Measurements from ENCODE around the gene SERTAD1. TPM values are rescaled to one million over a fixed set of nuclear protein-coding genes. Genes with fewer than 3 reads are reported as not detected.
"Not testable (repeated sequence)": the region's sequence is repeated elsewhere in the genome, so short reads cannot be mapped to it uniquely, and the experiment has no call there.

SERTAD1 gene
- total and polyA plus RNA-seq, 3 experiments from 2014 or later: 13.0 to 17.8 (median 15.9) TPM

GRCh38 chr19:40465557-40466218 is 39.9 kb upstream of the SERTAD1 start, which contains the start of gene BLVRB:
BLVRB (minus strand) TSS chr19:40465745; CDS start chr19:40465688, 57 bp downstream.
- Histone ChIP-seq H3K27ac (ENCODE audit: low read depth, low read length) (peak within 1 kb of the TSS; percentile 87), H3K27me3 (ENCODE audit: insufficient read depth, low read length, poor library complexity, severe bottlenecking) (peaks cover 3% of the 10 kb centered on the region), H3K4me1 (ENCODE audit: insufficient read depth, low read length) (peaks cover 22% of the 10 kb centered on the region), H3K36me3 (ENCODE audit: insufficient read depth, low read length) (no peaks in the 10 kb centered on the region), H3K4me3 (ENCODE audit: low read length) (peak within 1 kb of the TSS; percentile 84), H3K9me3 (ENCODE audit: low read length) (no peaks in the 10 kb centered on the region)
- Mint-ChIP-seq H3K36me3 (peaks cover 0 to 4% (median 1%) of the 10 kb centered on the region in 3 donors), H3K27ac (peak within 1 kb of the TSS; percentile 74 to 99 (median 96)), H3K27me3 (peaks cover 9 to 16% of the 10 kb centered on the region in 2 donors), H3K4me1 (peaks cover 23 to 32% (median 25%) of the 10 kb centered on the region in 3 donors), H3K9me3 (no peaks in the 10 kb centered on the region), H3K4me3 (peak within 1 kb of the TSS; percentile 69 to 94 (median 86))
- POLR2A ChIA-PET: interaction anchor here (0.5 to 3.8 kb wide), 12 partner anchors 23 to 333 kb away, joined by 3 to 27 read pairs (median 5); partner anchors contain the start of genes C19orf47, EGLN2, PLD3 and SERTAD1
- CTCF ChIA-PET: interaction anchor here (0.9 to 4.4 kb wide), 19 partner anchors 10 to 679 kb away, joined by 3 to 46 read pairs (median 4); no protein-coding TSS in a partner anchor
- peak; percentile 99 to 100 (median 99) for DNase-seq

GRCh38 chr19:40465025-40465556 is 39.3 kb upstream of the SERTAD1 start:
- Mint-ChIP-seq H3K27me3 (peaks cover 9 to 16% of the 10 kb centered on the region in 2 donors), H3K36me3 (peaks cover 0 to 4% (median 1%) of the 10 kb centered on the region in 3 donors), H3K9me3 (no peaks in the 10 kb centered on the region), H3K4me1 (peaks cover 23 to 32% (median 25%) of the 10 kb centered on the region in 3 donors), H3K27ac (peak overlapping the region; percentile 61 to 99 (median 96)), H3K4me3 (peak overlapping the region; percentile 69 to 94 (median 86))
- Histone ChIP-seq H3K9me3 (ENCODE audit: low read length) (no peaks in the 10 kb centered on the region), H3K36me3 (ENCODE audit: insufficient read depth, low read length) (no peaks in the 10 kb centered on the region), H3K27ac (ENCODE audit: low read depth, low read length) (peak overlapping the region; percentile 87), H3K4me3 (ENCODE audit: low read length) (peak overlapping the region; percentile 84), H3K27me3 (ENCODE audit: insufficient read depth, low read length, poor library complexity, severe bottlenecking) (peaks cover 3% of the 10 kb centered on the region), H3K4me1 (ENCODE audit: insufficient read depth, low read length) (peaks cover 22% of the 10 kb centered on the region)
- peak in 4 of 5 donors; percentile 14 to 64 (median 48) for DNase-seq
- ChIA-PET POLR2A (interaction anchor here (0.5 to 3.8 kb wide), 9 partner anchors 22 to 198 kb away, joined by 3 to 27 read pairs (median 6); partner anchors contain the start of genes C19orf47, PLD3, SERTAD1 and SERTAD3), CTCF (interaction anchor here (0.9 to 4.4 kb wide), 22 partner anchors 9 to 679 kb away, joined by 3 to 46 read pairs (median 4); no protein-coding TSS in a partner anchor)

GRCh38 chr19:40464059-40465024 is 38.5 kb upstream of the SERTAD1 start:
- Histone ChIP-seq H3K9me3 (ENCODE audit: low read length) (no peaks in the 10 kb centered on the region), H3K36me3 (ENCODE audit: insufficient read depth, low read length) (no peaks in the 10 kb centered on the region), H3K4me1 (ENCODE audit: insufficient read depth, low read length) (peaks cover 22% of the 10 kb centered on the region), H3K4me3 (ENCODE audit: low read length) (peak overlapping the region; percentile 84), H3K27me3 (ENCODE audit: insufficient read depth, low read length, poor library complexity, severe bottlenecking) (peaks cover 3% of the 10 kb centered on the region), H3K27ac (ENCODE audit: low read depth, low read length) (peak overlapping the region; percentile 87)
- Mint-ChIP-seq H3K9me3 (no peaks in the 10 kb centered on the region), H3K27ac (peak overlapping the region in 7 of 8 donors; percentile 74 to 99 (median 96)), H3K36me3 (peaks cover 0 to 4% (median 1%) of the 10 kb centered on the region in 3 donors), H3K4me1 (peaks cover 23 to 32% (median 25%) of the 10 kb centered on the region in 3 donors), H3K4me3 (peak overlapping the region in 6 of 7 donors; percentile 82 to 94 (median 87)), H3K27me3 (peaks cover 9 to 16% of the 10 kb centered on the region in 2 donors)
- DNase-seq: peak; percentile 41 to 76 (median 58)
- ChIA-PET POLR2A (interaction anchor here (1.1 to 3.8 kb wide), 4 partner anchors 22 to 116 kb away, joined by 3 to 27 read pairs (median 6); partner anchors contain the start of genes C19orf47, PLD3 and SERTAD3), CTCF (interaction anchor here (0.6 to 4.4 kb wide), 26 partner anchors 9 to 324 kb away, joined by 3 to 46 read pairs (median 4); partner anchors contain the start of gene SERTAD1)

GRCh38 chr19:40463587-40464037 is 37.8 kb upstream of the SERTAD1 start:
- DNase-seq: not testable (repeated sequence)

GRCh38 chr19:40461669-40462221 is 36.0 kb upstream of the SERTAD1 start:
- Histone ChIP-seq H3K27me3 (ENCODE audit: insufficient read depth, low read length, poor library complexity, severe bottlenecking) (no peaks in the 10 kb centered on the region), H3K4me3 (ENCODE audit: low read length) (no peak overlapping the region), H3K36me3 (ENCODE audit: insufficient read depth, low read length) (no peaks in the 10 kb centered on the region), H3K9me3 (ENCODE audit: low read length) (no peaks in the 10 kb centered on the region), H3K27ac (ENCODE audit: low read depth, low read length) (no peak overlapping the region), H3K4me1 (ENCODE audit: insufficient read depth, low read length) (peaks cover 22% of the 10 kb centered on the region)
- no peak for DNase-seq
- Mint-ChIP-seq H3K27ac (peak overlapping the region in 1 of 8 donors; percentile 64), H3K27me3 (peaks cover 6% of the 10 kb centered on the region in 2 donors), H3K9me3 (no peaks in the 10 kb centered on the region), H3K4me1 (peaks cover 22 to 25% (median 25%) of the 10 kb centered on the region in 3 donors), H3K4me3 (no peak overlapping the region), H3K36me3 (peaks cover 0 to 4% (median 3%) of the 10 kb centered on the region in 3 donors)
- ChIA-PET CTCF (interaction anchor here (1.6 kb wide), 1 partner anchor 173 kb away, joined by 3 read pairs; no protein-coding TSS in a partner anchor), POLR2A (no interaction called here)

More at GRCh38 chr19:40463587-40464037, 37.8 kb upstream of the SERTAD1 start:
- Mint-ChIP-seq H3K27me3 (peaks cover 9 to 16% of the 10 kb centered on the region in 2 donors), H3K4me1 (peaks cover 23 to 32% (median 25%) of the 10 kb centered on the region in 3 donors)
- not testable (repeated sequence) for H3K27me3 ChIP-seq (ENCODE audit: insufficient read depth, low read length, poor library complexity, severe bottlenecking); H3K4me3 Mint-ChIP-seq; H3K9me3 Mint-ChIP-seq; H3K27ac Mint-ChIP-seq; H3K4me3 ChIP-seq (ENCODE audit: low read length); H3K36me3 ChIP-seq (ENCODE audit: insufficient read depth, low read length); H3K9me3 ChIP-seq (ENCODE audit: low read length); H3K36me3 Mint-ChIP-seq
- ChIA-PET POLR2A (interaction anchor here (0.7 to 2.4 kb wide), 2 partner anchors 61 to 115 kb away, joined by 3 to 6 read pairs; partner anchors contain the start of genes C19orf47 and PLD3), CTCF (interaction anchor here (0.6 to 4.4 kb wide), 19 partner anchors 8 to 317 kb away, joined by 3 to 46 read pairs (median 4); partner anchors contain the start of gene SERTAD1)
- Histone ChIP-seq H3K4me1 (ENCODE audit: insufficient read depth, low read length) (peaks cover 22% of the 10 kb centered on the region), H3K27ac (ENCODE audit: low read depth, low read length) (peak overlapping the region; percentile 87)

- Histone ChIP-seq H3K36me3 (ENCODE audit: insufficient read depth, low read length) (no peaks in the 10 kb centered on the region), H3K27ac (ENCODE audit: low read depth, low read length) (no peak overlapping the region), H3K27me3 (ENCODE audit: insufficient read depth, low read length, poor library complexity, severe bottlenecking) (no peaks in the 10 kb centered on the region), H3K4me3 (ENCODE audit: low read length) (no peak overlapping the region), H3K4me1 (ENCODE audit: insufficient read depth, low read length) (peaks cover 10% of the 10 kb centered on the region), H3K9me3 (ENCODE audit: low read length) (no peaks in the 10 kb centered on the region)
- ChIA-PET CTCF (interaction anchor here (0.8 kb wide), 1 partner anchor 40 kb away, joined by 3 read pairs; no protein-coding TSS in a partner anchor), POLR2A (no interaction called here)
- Mint-ChIP-seq H3K36me3 (peaks cover 0 to 3% (median 0%) of the 10 kb centered on the region in 3 donors), H3K4me1 (peaks cover 9 to 10% (median 10%) of the 10 kb centered on the region in 3 donors), H3K27me3 (no peaks in the 10 kb centered on the region), H3K4me3 (no peak overlapping the region), H3K9me3 (no peaks in the 10 kb centered on the region), H3K27ac (no peak overlapping the region)
- no peak for DNase-seq
Measured at GRCh38 chr19:40460185-40460584, 34.4 kb upstream of the SERTAD1 start.

- ChIA-PET CTCF (no interaction called here), POLR2A (no interaction called here)
- peaks cover 0 to 4% (median 0%) of the 10 kb centered on the region in 3 donors for H3K36me3 Mint-ChIP-seq
- no peaks in the 10 kb centered on the region for H3K27me3 Mint-ChIP-seq
- Histone ChIP-seq H3K36me3 (ENCODE audit: insufficient read depth, low read length) (no peaks in the 10 kb centered on the region), H3K4me3 (ENCODE audit: low read length) (no peak overlapping the region), H3K27me3 (ENCODE audit: insufficient read depth, low read length, poor library complexity, severe bottlenecking) (no peaks in the 10 kb centered on the region), H3K4me1 (ENCODE audit: insufficient read depth, low read length) (no peaks in the 10 kb centered on the region), H3K9me3 (ENCODE audit: low read length) (no peaks in the 10 kb centered on the region), H3K27ac (ENCODE audit: low read depth, low read length) (no peak overlapping the region)
- no peak overlapping the region for H3K4me3 Mint-ChIP-seq
- H3K27ac Mint-ChIP-seq: no peak overlapping the region
- H3K4me1 Mint-ChIP-seq: peaks cover 0 to 2% (median 0%) of the 10 kb centered on the region in 3 donors
- no peaks in the 10 kb centered on the region for H3K9me3 Mint-ChIP-seq
- no peak for DNase-seq
Measured at GRCh38 chr19:40458597-40458974, 32.8 kb upstream of the SERTAD1 start.
